Spleen (tissue), 11 donors: ENCODE measurements around the gene CCDC83. TPM values are rescaled to one million over a fixed set of nuclear protein-coding genes. Genes with fewer than 3 reads are reported as not detected.

Experiments used
- DNase-seq: peaks from one replicate; pipeline ENCODE4 v3.0.0-alpha.2; 2020
- H3K27ac ChIP-seq, 8 donors: fragments of 200-600 bp; sonication (generic) in 7 of 8; 1 replicate in 4 of 8; 2 replicates in 4 of 8; pipeline versions ENCODE4 v1.5.0 to v1.8.0; 2016 to 2021; ENCODE audit warnings: inconsistent platforms in 4 of 8, mild to moderate bottlenecking in 4 of 8, moderate library complexity in 1 of 8
- H3K27me3 ChIP-seq, 7 donors: fragments of 200-600 bp; sonication (generic) in 6 of 7; replicated peaks in 1 of 7; 1 replicate in 4 of 7; 2 replicates in 3 of 7; pipeline versions ENCODE4 v1.5.0 to v1.8.0; 2016 to 2021; ENCODE audit warnings: inconsistent platforms in 3 of 7, mild to moderate bottlenecking in 1 of 7
- H3K36me3 ChIP-seq, 6 donors: fragments of 200-600 bp; sonication (generic) in 5 of 6; 1 replicate in 4 of 6; 2 replicates in 2 of 6; pipeline versions ENCODE4 v1.5.0 to v1.8.0; 2016 to 2021; ENCODE audit warnings: inconsistent platforms in 2 of 6
- H3K4me1 ChIP-seq, 6 donors: fragments of 200-600 bp; sonication (generic) in 5 of 6; 1 replicate in 3 of 6; 2 replicates in 3 of 6; pipeline versions ENCODE4 v1.5.0 to v1.8.0; 2016 to 2021; ENCODE audit warnings: inconsistent platforms in 3 of 6
- H3K4me3 ChIP-seq, 8 donors: fragments of 200-600 bp; sonication (generic) in 7 of 8; 1 replicate in 4 of 8; 2 replicates in 4 of 8; pipeline versions ENCODE4 v1.5.0 to v1.8.0; 2016 to 2021; ENCODE audit warnings: inconsistent platforms in 4 of 8, mild to moderate bottlenecking in 4 of 8, moderate library complexity in 2 of 8
- H3K9me3 ChIP-seq, 8 donors: fragments of 200-600 bp; sonication (generic) in 7 of 8; 1 replicate in 4 of 8; 2 replicates in 4 of 8; pipeline versions ENCODE4 v1.5.0 to v1.8.0; 2016 to 2021; ENCODE audit warnings: inconsistent platforms in 4 of 8
- CTCF ChIP-seq, 11 experiments: fragments of 200-600 bp in 7 of 11; fragments of 450-650 bp in 4 of 11; sonication (generic) in 4 of 11; IDR thresholded peaks in 8 of 11; conservative IDR thresholded peaks in 3 of 11; 1 replicate in 7 of 11; 2 replicates in 4 of 11; pipeline versions ENCODE4 v1.4.0 to v1.8.0; 2016 to 2021; ENCODE audit warnings: antibody characterized with exemption in 11 of 11, inconsistent platforms in 4 of 11, mild to moderate bottlenecking in 1 of 11
- POLR2A ChIP-seq, 3 donors: fragments of 450-650 bp; IDR thresholded peaks; one replicate each; pipeline ENCODE4 v1.5.1; 2017; ENCODE audit warnings: antibody characterized with exemption in 3 of 3, mild to moderate bottlenecking in 1 of 3
- POLR2AphosphoS5 ChIP-seq, 3 donors: sonication (generic); formaldehyde crosslinking; IDR thresholded peaks; one replicate each; pipeline ENCODE4 v1.5.1; 2017; ENCODE audit warnings: antibody characterized with exemption in 3 of 3
- WGBS, 5 donors: extraction: QIAGEN DNeasy Blood & Tissue Kit in 3 of 5; methylation state at CpG; one replicate each; pipeline versions ENCODE4 v1.1.5 to v1.1.7; 2013 to 2018; 5-methylcytosine and 5-hydroxymethylcytosine counted together
- intact Hi-C: fragments of 100-400 bp; cut with DNase I; formaldehyde crosslinking; loops from one replicate; pipeline ENCODE4 v1.15.0; 2023; ENCODE audit warnings: low total_unique reads
- polyA plus RNA-seq, 3 donors: library from polyadenylated mRNA; stranded (reverse); fragments of 200-250 nt; gene quantifications; one replicate each; pipeline ENCODE4 v1.2.1, GENCODE V29; 2013
- total RNA-seq, 7 donors: library from RNA; depleted of rRNA in 3 of 7; stranded (reverse); fragments of >200 nt in 3 of 7; fragmentation: NEBNext Ultra II Directional in 4 of 7; extraction: Animal tissue kit (Norgen Biotek cat#: 25700) in 4 of 7; gene quantifications; one replicate each; pipeline versions ENCODE4 v1.1.0 to v1.2.1, GENCODE V29; 2016 to 2021
- donor health status: healthy with polysubstance abuse.
- donor health status: DM: no; HTN: no; CAD: no; lungs with moderate emphysema.
- donor health status: DM: no; HTN: no; CAD: no.
- donor health status: Bipolar disorder and iron deficiency.
- donor health status: healthy.
- donor health status: DM: no; HTN: no; CAD: no.
- donor health status: DM: yes; HTN: yes; CAD: no.

The CCDC83 gene
- total and polyA plus RNA-seq, 10 donors: not detected

GRCh38 chr11:85937835-85938234 is 82.7 kb downstream of the CCDC83 start:
- no peak for TF ChIP-seq CTCF (IDR thresholded peaks at IDR 0.05 in 8 of 11, conservative IDR thresholded peaks at IDR 0.05 in 3 of 11)
- peaks cover 0 to 4% (median 0%) of the 10 kb centered on the region in 8 donors for H3K9me3 ChIP-seq
- 94 to 100% (median 95%) methylated on average over 1 of the region's 1 CpG for WGBS, 5 donors
- intact Hi-C loops: no loop called here
- no peak overlapping the region for H3K4me3 ChIP-seq
- H3K36me3 ChIP-seq: no peaks in the 10 kb centered on the region
- H3K27ac ChIP-seq: no peak overlapping the region
- no peak for DNase-seq
- H3K27me3 ChIP-seq: peaks cover 0 to 5% (median 0%) of the 10 kb centered on the region in 7 donors
- peaks cover 0 to 8% (median 1%) of the 10 kb centered on the region in 6 donors for H3K4me1 ChIP-seq

- no peak for TF ChIP-seq CTCF (IDR thresholded peaks at IDR 0.05 in 8 of 11, conservative IDR thresholded peaks at IDR 0.05 in 3 of 11)
- TF ChIP-seq POLR2AphosphoS5 (IDR thresholded peaks at IDR 0.05): no peak
- no peak for TF ChIP-seq POLR2A (IDR thresholded peaks at IDR 0.05)
- WGBS, 5 donors: 75 to 90% (median 84%) methylated on average over 4 of the region's 4 CpGs
- peaks cover 0 to 4% (median 0%) of the 10 kb centered on the region in 8 donors for H3K9me3 ChIP-seq
- no peak for DNase-seq
- intact Hi-C loops: loop anchor here (5.0 kb wide), 1 partner anchor 278 kb away; no protein-coding TSS in a partner anchor
- no peaks in the 10 kb centered on the region for H3K36me3 ChIP-seq
- peaks cover 0 to 8% (median 1%) of the 10 kb centered on the region in 6 donors for H3K4me1 ChIP-seq
- H3K4me3 ChIP-seq: no peak overlapping the region
- H3K27ac ChIP-seq: no peak overlapping the region
- peaks cover 0 to 5% (median 0%) of the 10 kb centered on the region in 7 donors for H3K27me3 ChIP-seq
Measured at GRCh38 chr11:85939099-85940015, 84.2 kb downstream of the CCDC83 start.

GRCh38 chr11:85941380-85941973 is 86.3 kb downstream of the CCDC83 start:
- no peak overlapping the region for H3K27ac ChIP-seq
- 35 to 72% (median 44%) methylated on average over 5 to 6 of the region's 6 CpGs for WGBS, 5 donors
- intact Hi-C loops: loop anchor here (5.0 kb wide), 1 partner anchor 276 kb away; no protein-coding TSS in a partner anchor
- peaks cover 0 to 17% (median 7%) of the 10 kb centered on the region in 6 donors for H3K4me1 ChIP-seq
- no peaks in the 10 kb centered on the region for H3K36me3 ChIP-seq
- TF ChIP-seq CTCF (IDR thresholded peaks at IDR 0.05 in 8 of 11, conservative IDR thresholded peaks at IDR 0.05 in 3 of 11): peak in 10 of 11 experiments; percentile 19 to 78 (median 64)
- TF ChIP-seq POLR2AphosphoS5 (IDR thresholded peaks at IDR 0.05): no peak
- no peak for TF ChIP-seq POLR2A (IDR thresholded peaks at IDR 0.05)
- H3K9me3 ChIP-seq: peaks cover 0 to 14% (median 4%) of the 10 kb centered on the region in 8 donors
- no peak for DNase-seq
- no peaks in the 10 kb centered on the region for H3K27me3 ChIP-seq
- no peak overlapping the region for H3K4me3 ChIP-seq

GRCh38 chr11:85945296-85945695 is 90.1 kb downstream of the CCDC83 start:
- Histone ChIP-seq H3K36me3 (no peaks in the 10 kb centered on the region), H3K4me3 (no peak overlapping the region), H3K27me3 (no peaks in the 10 kb centered on the region), H3K27ac (peak overlapping the region in 1 of 8 donors; percentile 79), H3K4me1 (peaks cover 6 to 51% (median 28%) of the 10 kb centered on the region in 6 donors), H3K9me3 (peaks cover 0 to 14% (median 4%) of the 10 kb centered on the region in 8 donors)
- WGBS, 5 donors: 89 to 98% (median 96%) methylated on average over 2 of the region's 2 CpGs
- no peak for DNase-seq
- TF ChIP-seq POLR2A (IDR thresholded peaks at IDR 0.05): no peak
- TF ChIP-seq POLR2AphosphoS5 (IDR thresholded peaks at IDR 0.05): no peak
- no peak for TF ChIP-seq CTCF (IDR thresholded peaks at IDR 0.05 in 8 of 11, conservative IDR thresholded peaks at IDR 0.05 in 3 of 11)
- intact Hi-C loops: no loop called here
